ENCODE data around the gene ADAMTS13.

GRCh38 chr9:133439337-133439736 lies 17.2 kb downstream of the ADAMTS13 start:
- no peak for TF ChIP-seq CTCF (IDR thresholded peaks at IDR 0.05)
- no peak for TF ChIP-seq POLR2A (IDR thresholded peaks at IDR 0.05)

Measured in Peyer's patch (tissue), 4 donors.